Panc1 (cell line): ENCODE measurements around the gene BCAS3. TPM values are rescaled to one million over a fixed set of nuclear protein-coding genes. Genes with fewer than 3 reads are reported as not detected.

ENCODE experiments used
- ATAC-seq: fragments of 200-7000 bp; cut with Tn5 transposase; 2 replicates; pipeline ENCODE4 v1.9.1; 2020; ENCODE audit warnings: mild to moderate bottlenecking, moderate library complexity
- BruUV-seq: library from RNA; stranded (reverse); fragments of 400-500 nt; replicated peaks from 2 replicates; lab custom pipeline; 2021; lab: Mats Ljungman, UMichigan
- CTCF ChIA-PET: fragments of 300-600 bp; sonication (Branson Sonifier 250); formaldehyde crosslinking; loops from one replicate; lab custom pipeline; 2022; ENCODE audit warnings: antibody characterized with exemption; lab: Charles Lee
- POLR2A ChIA-PET: fragments of 300-600 bp; sonication (Branson Sonifier 250); formaldehyde crosslinking; loops from one replicate; lab custom pipeline; 2022; ENCODE audit warnings: antibody characterized with exemption; lab: Charles Lee
- DNase-seq: peaks from one replicate; pipeline ENCODE4 v3.0.0-alpha.2; 2010; ENCODE audit warnings: low read depth, low spot score
- H3K27ac ChIP-seq: 2 replicates; pipeline ENCODE4 v1.5.1; 2011; ENCODE audit warnings: mild to moderate bottlenecking, low read length, inconsistent platforms
- H3K27me3 ChIP-seq: fragments of 200-500 bp; sonication (Bioruptor generic); 2 replicates; pipeline ENCODE4 v1.6.0; 2014; ENCODE audit warnings: low read length, inconsistent platforms; ENCODE audit not compliant: control insufficient read depth, insufficient read depth
- H3K36me3 ChIP-seq: fragments of 200-500 bp; sonication (Bioruptor generic); 2 replicates; pipeline ENCODE4 v1.5.1; 2014; ENCODE audit warnings: inconsistent platforms, mild to moderate bottlenecking, low read length, moderate library complexity; ENCODE audit not compliant: control insufficient read depth, insufficient read depth
- H3K4me1 ChIP-seq: 2 replicates; pipeline ENCODE4 v1.5.1; 2011; ENCODE audit warnings: inconsistent platforms, mild to moderate bottlenecking, low read length, moderate library complexity; ENCODE audit not compliant: control insufficient read depth, insufficient read depth
- H3K4me3 ChIP-seq, 2 experiments: 2 replicates each; pipeline ENCODE4 v1.5.1; 2011 to 2012; ENCODE audit warnings: low read depth in 2 of 2, low read length in 2 of 2, mild to moderate bottlenecking in 2 of 2, inconsistent platforms in 1 of 2, moderate library complexity in 1 of 2
- H3K9me3 ChIP-seq: fragments of 200-500 bp; sonication (Bioruptor generic); 2 replicates; pipeline ENCODE4 v1.5.1; 2014; ENCODE audit warnings: low read depth, mild to moderate bottlenecking, inconsistent platforms, low read length, moderate library complexity; ENCODE audit not compliant: control insufficient read depth, insufficient read depth
- CTCF ChIP-seq: fragments of 450-650 bp; IDR thresholded peaks from 2 replicates; pipeline ENCODE4 v1.5.1; 2017; ENCODE audit warnings: mild to moderate bottlenecking
- POLR2AphosphoS5 ChIP-seq: IDR thresholded peaks from 2 replicates; pipeline ENCODE4 v1.6.1; 2012; ENCODE audit warnings: mild to moderate bottlenecking, low read depth, low read length, moderate library complexity
- SIN3A ChIP-seq: IDR thresholded peaks from 2 replicates; pipeline ENCODE4 v1.6.1; 2012; ENCODE audit warnings: low read depth, mild to moderate bottlenecking, low read length, moderate library complexity, borderline replicate concordance; ENCODE audit not compliant: insufficient read depth
- TCF7L2 ChIP-seq: IDR thresholded peaks from 2 replicates; pipeline ENCODE4 v1.6.1; 2011; ENCODE audit warnings: mild to moderate bottlenecking, low read depth, low read length, inconsistent platforms
- in situ Hi-C: cut with HindIII; loops from 2 replicates; pipeline ENCODE4 v1.10.0; 2016; ENCODE audit warnings: low sequenced_read_pairs, low pct_unique_long_range_greater_than_20kb
- intact Hi-C: fragments of 100-400 bp; cut with micrococcal nuclease; formaldehyde crosslinking; loops from one replicate; pipeline ENCODE4 v1.10.0; 2022; ENCODE audit not compliant: unreplicated experiment
- total RNA-seq: library from RNA; stranded (reverse); gene quantifications from one replicate; pipeline ENCODE4 v1.2.1, GENCODE V29; 2021; ENCODE audit not compliant: unreplicated experiment
- TF ChIP-seq, protein P1 (sequence below), 2 experiments: IDR thresholded peaks; 2 replicates each; pipeline ENCODE4 v1.6.1; 2011 to 2012; ENCODE audit warnings: low read depth in 2 of 2, control low read depth in 1 of 2, low read length in 1 of 2, mild to moderate bottlenecking in 1 of 2, moderate library complexity in 1 of 2; ENCODE audit not compliant: insufficient read depth in 1 of 2

BCAS3 gene
- total RNA-seq, 1 experiment from 2014 or later: 9.3 TPM

DNA sequence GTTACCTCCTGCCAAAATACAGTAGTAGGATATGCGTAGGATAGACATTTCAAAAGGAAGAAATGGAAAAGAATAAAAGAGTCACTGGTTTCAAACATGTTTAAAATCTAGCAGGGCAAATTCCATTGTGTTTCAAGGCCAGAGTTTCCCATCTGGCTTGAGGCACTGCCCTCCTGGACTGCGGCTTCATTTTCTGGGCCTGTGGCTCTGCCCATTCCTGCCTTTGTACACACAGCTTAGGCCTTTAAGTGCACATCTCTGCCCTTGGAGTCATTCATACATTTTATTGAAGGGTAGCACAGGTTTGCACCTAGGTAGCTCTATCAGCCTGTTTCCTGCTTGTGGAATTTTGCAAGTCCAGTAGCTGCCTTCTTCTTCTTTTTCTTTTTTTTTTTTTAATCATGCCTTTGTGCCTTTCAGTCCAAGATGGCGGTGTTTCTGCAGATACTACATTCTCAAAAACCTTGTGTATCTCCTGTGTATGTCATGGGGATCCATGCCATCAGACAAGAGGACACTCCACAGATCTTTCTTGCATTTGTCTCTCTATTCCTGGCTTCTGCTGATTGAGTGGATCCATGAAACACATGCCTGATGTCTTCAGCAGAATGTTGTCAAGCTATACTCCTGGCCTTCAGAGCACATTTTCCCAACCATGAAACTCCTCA, 282.9 kb downstream of the BCAS3 start:
- H3K9me3 ChIP-seq: no peaks in the 10 kb centered on the region
- no TSS peak for BruUV-seq
- no peak overlapping the region for H3K4me3 ChIP-seq
- TF ChIP-seq SIN3A (no peak), POLR2AphosphoS5 (no peak), TCF7L2 (no peak), CTCF (no peak)
- TF ChIP-seq, protein P1, sequence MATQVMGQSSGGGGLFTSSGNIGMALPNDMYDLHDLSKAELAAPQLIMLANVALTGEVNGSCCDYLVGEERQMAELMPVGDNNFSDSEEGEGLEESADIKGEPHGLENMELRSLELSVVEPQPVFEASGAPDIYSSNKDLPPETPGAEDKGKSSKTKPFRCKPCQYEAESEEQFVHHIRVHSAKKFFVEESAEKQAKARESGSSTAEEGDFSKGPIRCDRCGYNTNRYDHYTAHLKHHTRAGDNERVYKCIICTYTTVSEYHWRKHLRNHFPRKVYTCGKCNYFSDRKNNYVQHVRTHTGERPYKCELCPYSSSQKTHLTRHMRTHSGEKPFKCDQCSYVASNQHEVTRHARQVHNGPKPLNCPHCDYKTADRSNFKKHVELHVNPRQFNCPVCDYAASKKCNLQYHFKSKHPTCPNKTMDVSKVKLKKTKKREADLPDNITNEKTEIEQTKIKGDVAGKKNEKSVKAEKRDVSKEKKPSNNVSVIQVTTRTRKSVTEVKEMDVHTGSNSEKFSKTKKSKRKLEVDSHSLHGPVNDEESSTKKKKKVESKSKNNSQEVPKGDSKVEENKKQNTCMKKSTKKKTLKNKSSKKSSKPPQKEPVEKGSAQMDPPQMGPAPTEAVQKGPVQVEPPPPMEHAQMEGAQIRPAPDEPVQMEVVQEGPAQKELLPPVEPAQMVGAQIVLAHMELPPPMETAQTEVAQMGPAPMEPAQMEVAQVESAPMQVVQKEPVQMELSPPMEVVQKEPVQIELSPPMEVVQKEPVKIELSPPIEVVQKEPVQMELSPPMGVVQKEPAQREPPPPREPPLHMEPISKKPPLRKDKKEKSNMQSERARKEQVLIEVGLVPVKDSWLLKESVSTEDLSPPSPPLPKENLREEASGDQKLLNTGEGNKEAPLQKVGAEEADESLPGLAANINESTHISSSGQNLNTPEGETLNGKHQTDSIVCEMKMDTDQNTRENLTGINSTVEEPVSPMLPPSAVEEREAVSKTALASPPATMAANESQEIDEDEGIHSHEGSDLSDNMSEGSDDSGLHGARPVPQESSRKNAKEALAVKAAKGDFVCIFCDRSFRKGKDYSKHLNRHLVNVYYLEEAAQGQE (IDR thresholded peaks at IDR 0.05; ENCODE audit: insufficient read depth in 1 of 2, low read depth in 2 of 2, low read length in 1 of 2): no peak
- ATAC-seq (no peak), DNase-seq (no peak)
- POLR2A ChIA-PET: interaction anchor here (0.6 kb wide), 1 partner anchor 118 kb away, joined by 3 read pairs; no protein-coding TSS in a partner anchor
- in situ Hi-C loops (no loop called here), intact Hi-C loops (no loop called here)
- no peaks in the 10 kb centered on the region for H3K27me3 ChIP-seq
- H3K36me3 ChIP-seq: no peaks in the 10 kb centered on the region
- CTCF ChIA-PET: no interaction called here
- H3K27ac ChIP-seq: no peak overlapping the region
- H3K4me1 ChIP-seq: no peaks in the 10 kb centered on the region

DNA sequence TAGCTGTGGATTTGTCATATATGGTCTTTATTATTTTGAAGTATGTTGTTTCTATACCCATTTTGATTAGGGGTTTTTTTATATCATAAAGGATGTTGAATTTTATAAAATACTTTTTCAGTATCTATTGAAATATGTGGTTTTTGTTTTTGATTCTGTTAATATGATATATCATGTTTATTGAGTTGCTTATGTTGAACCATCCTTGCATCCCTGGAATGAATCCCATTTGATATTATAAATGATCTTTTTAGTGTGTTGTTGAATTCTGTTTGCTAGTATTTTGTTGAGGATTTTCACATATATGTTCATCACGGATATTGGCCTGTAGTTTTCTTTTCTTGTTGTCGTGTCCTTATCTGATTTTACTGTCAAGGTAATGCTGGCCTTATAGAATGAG, 286.5 kb downstream of the BCAS3 start:
- Histone ChIP-seq H3K27ac (no peak overlapping the region), H3K27me3 (no peaks in the 10 kb centered on the region), H3K4me3 (no peak overlapping the region), H3K36me3 (no peaks in the 10 kb centered on the region), H3K4me1 (no peaks in the 10 kb centered on the region), H3K9me3 (no peaks in the 10 kb centered on the region)
- ChIA-PET POLR2A (no interaction called here), CTCF (no interaction called here)
- no TSS peak for BruUV-seq
- TF ChIP-seq CTCF (no peak), SIN3A (no peak), TCF7L2 (no peak), POLR2AphosphoS5 (no peak)
- in situ Hi-C loops: no loop called here
- intact Hi-C loops: no loop called here
- DNase-seq (no peak), ATAC-seq (no peak)
